Astrocyte (in vitro differentiated cells and primary cell): ENCODE data around the gene C1orf174. TPM values are rescaled to one million over a fixed set of nuclear protein-coding genes. Genes with fewer than 3 reads are reported as not detected.
"Not testable (repeated sequence)": the region's sequence is repeated elsewhere in the genome, so short reads cannot be mapped to it uniquely, and the experiment has no call there.

Source experiments
- DNase-seq: peaks from one replicate; pipeline ENCODE4 v3.0.0-alpha.2; 2010; ENCODE audit warnings: low read depth
- FAIRE-seq: peaks from 2 replicates; lab custom pipeline; 2011; peaks lifted over from hg19 to GRCh38; lab: Jason Lieb, UNC
- H2AFZ ChIP-seq: 2 replicates; pipeline ENCODE4 v1.6.0; 2012; ENCODE audit warnings: low read depth, low read length, inconsistent platforms
- H3K27ac ChIP-seq: 2 replicates; pipeline ENCODE4 v1.5.1; 2011; ENCODE audit warnings: low read depth, low read length, inconsistent platforms
- H3K27me3 ChIP-seq: 2 replicates; pipeline ENCODE4 v1.6.0; 2011; ENCODE audit warnings: low read length, inconsistent platforms; ENCODE audit not compliant: insufficient read depth
- H3K36me3 ChIP-seq: 2 replicates; pipeline ENCODE4 v1.5.1; 2011; ENCODE audit warnings: low read length, inconsistent platforms; ENCODE audit not compliant: insufficient read depth
- H3K4me1 ChIP-seq: 2 replicates; pipeline ENCODE4 v1.5.1; 2011; ENCODE audit warnings: low read length, inconsistent platforms; ENCODE audit not compliant: insufficient read depth
- H3K4me2 ChIP-seq: 2 replicates; pipeline ENCODE4 v1.6.0; 2012; ENCODE audit warnings: low read length, inconsistent platforms
- H3K4me3 ChIP-seq: 2 replicates; pipeline ENCODE4 v1.5.1; 2011; ENCODE audit warnings: low read depth, mild to moderate bottlenecking, low read length, inconsistent platforms; ENCODE audit not compliant: insufficient read depth
- H3K79me2 ChIP-seq: 2 replicates; pipeline ENCODE4 v1.6.0; 2012; ENCODE audit warnings: mild to moderate bottlenecking, low read length, inconsistent platforms; ENCODE audit not compliant: insufficient read depth
- H3K9ac ChIP-seq: 2 replicates; pipeline ENCODE4 v1.6.0; 2012; ENCODE audit warnings: mild to moderate bottlenecking, low read length, inconsistent platforms
- H3K9me3 ChIP-seq: 2 replicates; pipeline ENCODE4 v1.5.1; 2012; ENCODE audit warnings: low read depth, mild to moderate bottlenecking, low read length, inconsistent platforms; ENCODE audit not compliant: insufficient read depth
- H4K20me1 ChIP-seq: 2 replicates; pipeline ENCODE4 v1.6.0; 2012; ENCODE audit warnings: low read length, inconsistent platforms; ENCODE audit not compliant: insufficient read depth
- H3K27ac Mint-ChIP-seq: one replicate; pipeline ENCODE4 v1.8.0; 2021; ENCODE audit warnings: mild to moderate bottlenecking, mixed read lengths; ENCODE audit not compliant: unreplicated experiment
- H3K27me3 Mint-ChIP-seq: one replicate; pipeline ENCODE4 v1.8.0; 2021; ENCODE audit warnings: low read depth, mixed read lengths; ENCODE audit not compliant: unreplicated experiment
- H3K36me3 Mint-ChIP-seq: one replicate; pipeline ENCODE4 v1.8.0; 2021; ENCODE audit warnings: low read depth, mixed read lengths; ENCODE audit not compliant: unreplicated experiment
- H3K4me1 Mint-ChIP-seq: one replicate; pipeline ENCODE4 v1.8.0; 2021; ENCODE audit warnings: low read depth, mixed read lengths; ENCODE audit not compliant: unreplicated experiment
- H3K4me3 Mint-ChIP-seq: one replicate; pipeline ENCODE4 v1.8.0; 2021; ENCODE audit warnings: mild to moderate bottlenecking, moderate library complexity, mixed read lengths; ENCODE audit not compliant: unreplicated experiment
- H3K9me3 Mint-ChIP-seq: one replicate; pipeline ENCODE4 v1.8.0; 2021; ENCODE audit warnings: mild to moderate bottlenecking, mixed read lengths; ENCODE audit not compliant: unreplicated experiment
- EZH2 ChIP-seq: IDR thresholded peaks from 2 replicates; pipeline ENCODE4 v1.6.1; 2012; ENCODE audit warnings: mild to moderate bottlenecking, low read length, inconsistent platforms; ENCODE audit not compliant: insufficient read depth
- total RNA-seq: library from RNA; stranded (reverse); gene quantifications from 2 replicates; pipeline ENCODE4 v1.2.1, GENCODE V29; 2021
- TF ChIP-seq, protein P1 (sequence below): IDR thresholded peaks from 2 replicates; pipeline ENCODE4 v1.5.1; 2011; ENCODE audit warnings: low read depth, mild to moderate bottlenecking, inconsistent platforms, low read length, moderate library complexity; ENCODE audit not compliant: insufficient read depth

The C1orf174 gene
- total RNA-seq, 1 donor from 2014 or later = 26.1 TPM

DNA sequence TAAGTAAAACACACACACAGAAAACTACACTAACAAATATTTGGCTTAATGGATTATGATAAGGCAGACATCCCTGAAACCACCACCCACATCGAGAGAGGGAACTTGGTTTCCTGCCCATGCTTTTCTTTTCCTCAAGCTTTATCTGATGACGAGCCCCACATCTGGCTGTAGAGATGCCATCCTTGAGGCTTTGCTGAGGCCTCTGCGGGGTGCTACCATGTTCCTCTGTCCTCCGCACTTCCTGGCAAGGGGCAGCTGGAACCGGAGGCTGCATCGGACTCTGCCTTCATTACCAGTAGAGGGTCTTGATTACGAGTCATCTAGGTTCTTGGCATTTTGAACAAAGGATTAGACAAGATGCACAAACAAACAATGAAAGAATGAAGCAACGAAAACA is 21.7 kb upstream of the C1orf174 start:
- TF ChIP-seq, protein P1, sequence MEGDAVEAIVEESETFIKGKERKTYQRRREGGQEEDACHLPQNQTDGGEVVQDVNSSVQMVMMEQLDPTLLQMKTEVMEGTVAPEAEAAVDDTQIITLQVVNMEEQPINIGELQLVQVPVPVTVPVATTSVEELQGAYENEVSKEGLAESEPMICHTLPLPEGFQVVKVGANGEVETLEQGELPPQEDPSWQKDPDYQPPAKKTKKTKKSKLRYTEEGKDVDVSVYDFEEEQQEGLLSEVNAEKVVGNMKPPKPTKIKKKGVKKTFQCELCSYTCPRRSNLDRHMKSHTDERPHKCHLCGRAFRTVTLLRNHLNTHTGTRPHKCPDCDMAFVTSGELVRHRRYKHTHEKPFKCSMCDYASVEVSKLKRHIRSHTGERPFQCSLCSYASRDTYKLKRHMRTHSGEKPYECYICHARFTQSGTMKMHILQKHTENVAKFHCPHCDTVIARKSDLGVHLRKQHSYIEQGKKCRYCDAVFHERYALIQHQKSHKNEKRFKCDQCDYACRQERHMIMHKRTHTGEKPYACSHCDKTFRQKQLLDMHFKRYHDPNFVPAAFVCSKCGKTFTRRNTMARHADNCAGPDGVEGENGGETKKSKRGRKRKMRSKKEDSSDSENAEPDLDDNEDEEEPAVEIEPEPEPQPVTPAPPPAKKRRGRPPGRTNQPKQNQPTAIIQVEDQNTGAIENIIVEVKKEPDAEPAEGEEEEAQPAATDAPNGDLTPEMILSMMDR = no peak
- no peak for TF ChIP-seq EZH2
- Histone ChIP-seq H3K4me3 (no peak overlapping the region), H3K27ac (no peak overlapping the region), H3K9me3 (no peaks in the 10 kb centered on the region), H2AFZ (no peak overlapping the region), H3K27me3 (no peaks in the 10 kb centered on the region), H4K20me1 (no peaks in the 10 kb centered on the region), H3K4me1 (no peaks in the 10 kb centered on the region), H3K36me3 (no peaks in the 10 kb centered on the region), H3K9ac (no peak overlapping the region), H3K4me2 (no peak overlapping the region), H3K79me2 (no peaks in the 10 kb centered on the region)
- DNase-seq (no peak), FAIRE-seq (no peak)
- no peaks in the 10 kb centered on the region for H3K9me3 Mint-ChIP-seq
- H3K27ac Mint-ChIP-seq = no peak overlapping the region
- no peaks in the 10 kb centered on the region for H3K4me1 Mint-ChIP-seq
- H3K27me3 Mint-ChIP-seq = peaks cover 24% of the 10 kb centered on the region
- H3K36me3 Mint-ChIP-seq = no peaks in the 10 kb centered on the region
- H3K4me3 Mint-ChIP-seq = no peak overlapping the region

DNA sequence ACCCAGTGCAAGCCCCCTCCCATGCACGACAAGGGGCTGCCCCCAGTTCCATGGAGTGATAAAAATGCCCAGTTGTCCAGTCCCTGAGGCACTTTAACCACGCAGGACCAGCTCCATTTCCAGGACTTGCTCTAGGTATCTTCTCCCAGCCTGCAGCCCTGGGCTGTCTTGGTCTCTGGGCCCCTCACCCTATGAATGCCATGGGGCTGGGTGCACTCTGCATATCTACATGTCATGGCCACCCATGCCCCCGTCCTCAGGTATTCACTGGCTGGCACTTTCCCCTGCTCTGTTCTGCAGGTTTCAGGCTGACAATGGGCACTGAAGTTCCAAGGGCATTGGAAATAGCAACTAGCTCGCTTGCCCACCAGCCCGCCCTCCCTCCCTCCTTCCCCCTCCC is 19.6 kb upstream of the C1orf174 start:
- no peak for TF ChIP-seq EZH2
- TF ChIP-seq, protein P1 = no peak
- no peak overlapping the region for H3K4me3 ChIP-seq
- no peak overlapping the region for H3K4me2 ChIP-seq
- DNase-seq (no peak), FAIRE-seq (no peak)
- no peak overlapping the region for H3K27ac ChIP-seq
- Mint-ChIP-seq H3K4me1 (no peaks in the 10 kb centered on the region), H3K36me3 (no peaks in the 10 kb centered on the region), H3K9me3 (no peaks in the 10 kb centered on the region), H3K27ac (no peak overlapping the region), H3K4me3 (no peak overlapping the region), H3K27me3 (peaks cover 24% of the 10 kb centered on the region)
- H3K4me1 ChIP-seq = no peaks in the 10 kb centered on the region
- H3K79me2 ChIP-seq = no peaks in the 10 kb centered on the region
- H3K9ac ChIP-seq = no peak overlapping the region
- H3K27me3 ChIP-seq = no peaks in the 10 kb centered on the region
- no peaks in the 10 kb centered on the region for H4K20me1 ChIP-seq
- H2AFZ ChIP-seq = no peak overlapping the region
- no peaks in the 10 kb centered on the region for H3K9me3 ChIP-seq
- no peaks in the 10 kb centered on the region for H3K36me3 ChIP-seq

DNA sequence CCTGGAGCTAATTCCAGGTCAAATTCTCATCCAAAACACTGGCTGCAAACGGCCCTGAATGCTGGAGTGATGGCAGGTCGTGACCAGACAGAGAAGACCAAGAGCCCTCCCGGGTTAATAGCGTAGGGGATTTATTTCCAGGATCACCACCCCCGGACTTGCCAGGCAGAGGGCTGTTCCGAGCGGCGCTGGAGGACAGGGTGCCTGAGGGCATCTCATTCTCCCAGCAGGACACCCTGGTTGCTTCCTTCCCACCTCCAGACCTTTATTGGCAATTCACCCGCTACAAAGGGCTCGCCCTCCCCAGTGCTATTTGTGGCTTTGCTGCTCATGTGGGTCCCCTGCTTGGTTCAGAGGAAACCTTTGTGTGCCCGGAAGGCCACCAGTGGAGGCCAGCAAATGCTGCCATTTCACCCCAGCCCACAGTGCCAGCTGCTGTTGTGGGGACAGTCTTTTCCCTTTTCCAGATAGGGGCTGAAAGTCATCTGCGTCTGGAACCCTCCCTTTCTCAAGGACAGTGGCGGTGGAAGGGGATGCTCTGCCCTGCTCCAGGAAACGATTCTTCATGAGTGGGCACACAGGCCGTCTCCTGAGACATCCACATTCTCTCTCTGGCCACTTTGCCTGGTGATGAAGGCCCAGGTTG is 19.0 kb upstream of the C1orf174 start:
- H3K4me3 ChIP-seq = no peak overlapping the region
- H3K9me3 ChIP-seq = no peaks in the 10 kb centered on the region
- FAIRE-seq = no peak
- H3K4me3 Mint-ChIP-seq = no peak overlapping the region
- no peaks in the 10 kb centered on the region for H3K36me3 ChIP-seq
- TF ChIP-seq, protein P1 = no peak
- no peak for TF ChIP-seq EZH2
- no peak overlapping the region for H2AFZ ChIP-seq
- H3K36me3 Mint-ChIP-seq = no peaks in the 10 kb centered on the region
- H3K4me2 ChIP-seq = no peak overlapping the region
- H3K4me1 ChIP-seq = no peaks in the 10 kb centered on the region
- no peaks in the 10 kb centered on the region for H3K27me3 ChIP-seq
- no peaks in the 10 kb centered on the region for H3K4me1 Mint-ChIP-seq
- H3K79me2 ChIP-seq = no peaks in the 10 kb centered on the region
- H3K9ac ChIP-seq = no peak overlapping the region
- no peaks in the 10 kb centered on the region for H4K20me1 ChIP-seq
- H3K27ac Mint-ChIP-seq = no peak overlapping the region
- H3K9me3 Mint-ChIP-seq = no peaks in the 10 kb centered on the region
- DNase-seq = no peak
- no peak overlapping the region for H3K27ac ChIP-seq
- peaks cover 24% of the 10 kb centered on the region for H3K27me3 Mint-ChIP-seq

DNA sequence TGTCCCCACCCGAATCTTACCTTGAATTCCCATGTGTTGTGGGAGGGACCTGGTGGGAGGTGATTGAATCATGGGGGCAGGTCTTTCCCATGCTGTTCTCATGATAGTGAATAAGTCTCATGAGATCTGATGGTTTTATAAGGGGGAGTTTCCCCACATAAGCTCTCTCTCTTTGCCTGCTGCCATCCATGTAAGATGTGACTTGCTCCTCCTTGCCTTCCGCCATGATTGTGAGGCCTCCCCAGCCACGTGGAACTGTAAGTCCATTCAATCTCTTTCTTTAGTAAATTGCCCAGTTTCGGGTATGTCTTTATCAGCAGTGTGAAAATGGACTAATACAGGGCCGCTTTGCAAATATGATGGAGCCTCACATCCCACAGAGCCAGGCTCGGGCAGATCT is 18.3 kb upstream of the C1orf174 start:
- not testable (repeated sequence) for H3K27ac ChIP-seq, H3K36me3 ChIP-seq, H3K4me2 ChIP-seq, H4K20me1 ChIP-seq, H3K4me3 Mint-ChIP-seq, H3K9me3 ChIP-seq, DNase-seq, H3K27me3 ChIP-seq, FAIRE-seq, H3K4me3 ChIP-seq, H3K4me1 Mint-ChIP-seq, H3K9ac ChIP-seq, H3K4me1 ChIP-seq, H3K9me3 Mint-ChIP-seq, H3K36me3 Mint-ChIP-seq, H2AFZ ChIP-seq, H3K79me2 ChIP-seq, H3K27ac Mint-ChIP-seq
- peaks cover 23% of the 10 kb centered on the region for H3K27me3 Mint-ChIP-seq
